Lower lobe of right lung (tissue), 2 donors: ENCODE measurements around the gene EXOC3. TPM values are rescaled to one million over a fixed set of nuclear protein-coding genes. Genes with fewer than 3 reads are reported as not detected.

ENCODE experiments used
- ATAC-seq, 2 donors: fragments of 200-7000 bp; cut with Tn5 transposase; one replicate each; pipeline ENCODE4 v1.9.1; 2020 to 2022; ENCODE audit warnings: mild to moderate bottlenecking in 2 of 2, moderate library complexity in 2 of 2
- DNase-seq: peaks from one replicate; pipeline ENCODE4 v3.0.0-alpha.2; 2020
- H3K27ac ChIP-seq: fragments of 200-600 bp; one replicate; pipeline ENCODE4 v1.8.0; 2022
- H3K27me3 ChIP-seq: fragments of 200-600 bp; one replicate; pipeline ENCODE4 v1.8.0; 2022; ENCODE audit warnings: low read depth
- H3K36me3 ChIP-seq: fragments of 200-600 bp; one replicate; pipeline ENCODE4 v1.8.0; 2022; ENCODE audit warnings: mild to moderate bottlenecking
- H3K4me1 ChIP-seq: fragments of 200-600 bp; one replicate; pipeline ENCODE4 v1.8.0; 2022
- H3K4me3 ChIP-seq: fragments of 200-600 bp; one replicate; pipeline ENCODE4 v1.8.0; 2022; ENCODE audit warnings: mild to moderate bottlenecking
- H3K9me3 ChIP-seq: fragments of 200-600 bp; one replicate; pipeline ENCODE4 v1.8.0; 2022
- intact Hi-C: fragments of 100-400 bp; cut with DNase I; formaldehyde crosslinking; loops from one replicate; pipeline ENCODE4 v1.11.0; 2022
- total RNA-seq: library from RNA; stranded (reverse); fragmentation: NEBNext Ultra II Directional; extraction: Animal tissue kit (Norgen Biotek cat#: 25700); gene quantifications from one replicate; pipeline ENCODE4 v1.2.1, GENCODE V29; 2021
- TF ChIP-seq, protein P1 (sequence below): fragments of 200-600 bp; IDR thresholded peaks from one replicate; pipeline ENCODE4 v1.8.0; 2022; ENCODE audit warnings: antibody characterized with exemption, mild to moderate bottlenecking
- donor health status: DM: no; HTN: yes; CAD: no; lungs with severe emphysema.

Gene EXOC3
- total RNA-seq, 1 donor from 2014 or later, result 58.9 TPM

DNA sequence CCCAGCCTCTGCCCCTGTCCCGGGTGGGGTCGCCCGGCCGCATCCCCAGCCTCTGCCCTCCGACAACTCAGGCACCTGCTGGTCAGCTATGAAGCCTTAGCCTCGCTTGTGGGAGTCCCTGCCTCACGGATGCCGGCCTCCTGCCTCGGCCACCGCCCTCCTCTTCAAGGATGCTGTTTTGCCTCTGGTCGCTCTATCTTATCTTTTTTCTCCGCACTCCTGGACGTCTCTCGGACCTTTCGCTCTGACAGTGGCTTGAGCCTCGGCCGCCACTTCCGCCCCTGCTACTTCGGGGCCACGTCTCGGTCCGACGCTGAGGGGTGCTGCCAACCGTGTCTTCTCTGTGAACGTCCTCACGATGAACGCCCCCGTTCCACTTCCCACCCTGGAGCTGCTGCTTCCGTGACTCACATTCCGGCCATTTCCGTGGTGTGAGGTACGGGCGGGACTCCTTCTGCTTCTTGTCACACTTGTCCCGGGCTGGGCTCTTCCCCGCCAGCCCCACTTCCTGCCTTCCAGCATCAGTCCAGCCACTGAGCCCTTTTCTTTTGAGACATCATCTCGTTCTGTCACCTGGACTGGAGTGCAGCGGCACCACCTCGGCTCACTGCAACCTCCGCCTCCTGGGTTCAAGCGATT lies 55.0 kb downstream of the EXOC3 start:
- H3K27me3 ChIP-seq, result peaks cover 52% of the 10 kb centered on the region
- no peaks in the 10 kb centered on the region for H3K9me3 ChIP-seq
- TF ChIP-seq, protein P1, sequence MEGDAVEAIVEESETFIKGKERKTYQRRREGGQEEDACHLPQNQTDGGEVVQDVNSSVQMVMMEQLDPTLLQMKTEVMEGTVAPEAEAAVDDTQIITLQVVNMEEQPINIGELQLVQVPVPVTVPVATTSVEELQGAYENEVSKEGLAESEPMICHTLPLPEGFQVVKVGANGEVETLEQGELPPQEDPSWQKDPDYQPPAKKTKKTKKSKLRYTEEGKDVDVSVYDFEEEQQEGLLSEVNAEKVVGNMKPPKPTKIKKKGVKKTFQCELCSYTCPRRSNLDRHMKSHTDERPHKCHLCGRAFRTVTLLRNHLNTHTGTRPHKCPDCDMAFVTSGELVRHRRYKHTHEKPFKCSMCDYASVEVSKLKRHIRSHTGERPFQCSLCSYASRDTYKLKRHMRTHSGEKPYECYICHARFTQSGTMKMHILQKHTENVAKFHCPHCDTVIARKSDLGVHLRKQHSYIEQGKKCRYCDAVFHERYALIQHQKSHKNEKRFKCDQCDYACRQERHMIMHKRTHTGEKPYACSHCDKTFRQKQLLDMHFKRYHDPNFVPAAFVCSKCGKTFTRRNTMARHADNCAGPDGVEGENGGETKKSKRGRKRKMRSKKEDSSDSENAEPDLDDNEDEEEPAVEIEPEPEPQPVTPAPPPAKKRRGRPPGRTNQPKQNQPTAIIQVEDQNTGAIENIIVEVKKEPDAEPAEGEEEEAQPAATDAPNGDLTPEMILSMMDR, result no peak
- H3K27ac ChIP-seq, result no peak overlapping the region
- H3K4me3 ChIP-seq, result no peak overlapping the region
- intact Hi-C loops, result no loop called here
- no peak for DNase-seq
- H3K36me3 ChIP-seq, result no peaks in the 10 kb centered on the region
- H3K4me1 ChIP-seq, result peaks cover 4% of the 10 kb centered on the region
- no peak for ATAC-seq

DNA sequence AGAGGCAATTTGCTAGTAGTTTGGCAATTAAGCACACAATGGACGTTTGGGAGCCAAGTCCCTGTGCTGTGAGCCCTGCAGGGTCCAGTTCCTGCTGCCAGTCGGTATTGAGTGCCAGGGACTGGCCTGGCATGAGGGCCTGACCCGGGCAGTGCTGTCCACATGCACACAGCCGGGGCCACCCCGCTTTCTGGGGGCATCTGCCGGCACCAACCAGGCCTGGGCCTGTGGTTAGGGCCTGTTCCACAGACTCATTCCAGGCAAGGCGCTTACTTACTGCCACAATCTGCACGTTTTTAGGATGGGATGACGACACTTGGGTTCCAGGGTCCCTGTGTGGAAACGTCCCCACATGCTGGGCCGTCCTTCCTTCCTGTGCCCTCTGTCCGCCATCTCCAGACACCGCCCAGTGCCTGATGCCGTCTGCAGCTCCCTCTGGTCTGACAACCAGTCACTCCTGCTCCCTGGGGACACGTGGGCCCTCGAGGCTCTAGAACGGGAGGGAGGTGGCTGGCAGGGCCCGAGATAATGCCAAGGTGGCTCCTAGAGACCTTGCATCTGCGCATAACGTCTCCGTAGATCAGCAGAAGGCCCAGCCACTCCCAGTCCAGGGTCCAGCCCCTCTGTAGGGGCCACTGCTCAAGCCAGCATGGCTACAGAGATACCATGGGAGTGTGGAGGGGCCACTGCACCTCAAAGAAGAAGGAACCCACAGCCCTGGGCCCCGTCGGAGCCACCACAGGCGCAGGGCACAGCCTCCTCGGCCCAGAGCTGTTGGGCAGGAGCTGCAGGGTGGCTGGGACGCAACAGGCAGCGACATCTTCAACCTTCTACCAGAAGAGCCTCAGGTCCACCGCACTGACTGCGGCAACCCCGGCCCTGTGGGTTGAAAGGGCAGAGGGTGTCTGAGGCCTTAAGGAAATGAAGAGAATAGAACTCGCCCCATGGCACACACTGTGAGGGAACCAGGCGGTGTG lies 56.5 kb downstream of the EXOC3 start:
- Histone ChIP-seq H3K27me3 (peaks cover 51% of the 10 kb centered on the region), H3K9me3 (no peaks in the 10 kb centered on the region)

DNA sequence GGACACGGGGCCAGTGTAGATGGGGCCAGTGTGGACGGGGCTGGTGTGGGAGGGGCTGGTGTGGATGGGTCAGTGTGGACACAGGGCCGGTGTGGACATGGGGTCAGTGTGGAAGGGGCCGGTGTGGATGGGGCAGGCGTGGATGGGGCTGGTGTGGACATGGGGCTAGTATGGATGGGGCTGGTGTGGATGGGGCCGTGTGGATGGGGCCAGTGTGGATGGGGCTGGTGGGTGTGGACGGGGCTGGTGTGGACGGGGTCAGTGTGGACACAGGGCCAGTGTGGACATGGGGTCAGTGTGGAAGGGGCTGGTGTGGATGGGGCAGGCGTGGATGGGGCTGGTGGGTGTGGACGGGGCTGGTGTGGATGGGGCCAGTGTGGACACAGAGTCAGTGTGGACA lies 57.5 kb downstream of the EXOC3 start:
- TF ChIP-seq, protein P1, result no peak
- Histone ChIP-seq H3K9me3 (no peaks in the 10 kb centered on the region), H3K27me3 (peaks cover 50% of the 10 kb centered on the region), H3K27ac (no peak overlapping the region), H3K4me3 (no peak overlapping the region), H3K4me1 (no peaks in the 10 kb centered on the region), H3K36me3 (no peaks in the 10 kb centered on the region)
- no peak for ATAC-seq
- no peak for DNase-seq
- intact Hi-C loops, result no loop called here

More for the DNA sequence above, 56.5 kb downstream of the EXOC3 start:
- no peak for ATAC-seq
- Histone ChIP-seq H3K36me3 (no peaks in the 10 kb centered on the region), H3K27ac (no peak overlapping the region), H3K4me3 (no peak overlapping the region), H3K4me1 (no peaks in the 10 kb centered on the region)
- intact Hi-C loops, result no loop called here
- no peak for DNase-seq
- TF ChIP-seq, protein P1, result no peak

DNA sequence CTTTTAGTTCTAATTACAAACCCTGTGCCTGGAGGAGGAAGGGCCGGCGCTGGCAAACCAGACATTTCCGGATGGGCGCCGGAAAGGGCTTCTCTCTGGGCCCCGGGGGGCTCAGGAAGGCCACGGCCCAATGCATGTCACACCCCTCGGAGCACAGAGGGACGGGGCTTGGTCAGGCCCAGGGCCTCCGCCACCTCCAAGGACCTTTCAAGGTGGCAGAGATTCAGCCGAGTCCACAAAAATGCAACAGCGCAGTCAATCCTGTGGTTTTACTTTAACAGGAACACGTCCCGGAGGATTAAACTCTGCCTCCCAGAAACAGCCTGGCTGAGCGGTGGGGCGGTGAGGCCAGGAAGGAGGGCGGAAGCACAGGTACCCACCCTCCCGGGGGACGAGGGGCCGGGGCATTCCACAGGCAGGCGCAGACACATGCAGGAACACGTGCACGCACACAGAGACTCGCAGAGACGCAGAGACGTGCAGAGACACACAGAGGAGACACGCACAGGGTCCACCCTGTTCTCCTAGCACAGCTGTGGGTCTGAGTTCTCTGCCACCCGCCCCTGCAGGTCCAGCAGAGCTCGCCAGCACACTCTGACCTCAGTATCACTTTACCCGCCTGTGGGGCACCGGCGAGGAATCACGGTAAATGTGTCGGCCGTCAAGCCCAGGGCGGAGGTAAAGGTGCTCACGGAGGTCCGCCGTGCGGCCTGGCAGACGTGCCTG lies 58.3 kb downstream of the EXOC3 start:
- H3K27ac ChIP-seq, result no peak overlapping the region
- ATAC-seq, result no peak
- DNase-seq, result no peak
- no peaks in the 10 kb centered on the region for H3K9me3 ChIP-seq
- no peaks in the 10 kb centered on the region for H3K4me1 ChIP-seq
- no peaks in the 10 kb centered on the region for H3K36me3 ChIP-seq
- peaks cover 51% of the 10 kb centered on the region for H3K27me3 ChIP-seq
- intact Hi-C loops, result no loop called here
- TF ChIP-seq, protein P1, result no peak
- no peak overlapping the region for H3K4me3 ChIP-seq

DNA sequence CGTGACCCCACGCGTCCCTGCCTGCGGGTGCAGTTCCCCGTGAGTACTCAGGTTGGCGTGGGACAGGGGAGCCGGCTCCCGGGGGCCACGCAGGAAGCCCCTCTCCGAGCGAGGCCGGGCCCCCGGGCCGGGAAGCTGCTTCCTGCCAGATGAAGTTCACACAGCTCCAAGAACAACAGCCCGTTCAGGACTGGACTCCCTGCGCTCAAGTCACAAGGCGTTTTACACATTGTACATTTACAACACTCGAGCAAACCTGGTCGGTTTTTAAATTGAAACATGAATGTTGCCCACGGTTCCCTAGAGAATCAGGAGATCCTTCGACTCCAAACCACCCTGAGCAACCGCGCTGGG lies 58.8 kb downstream of the EXOC3 start:
- no peaks in the 10 kb centered on the region for H3K9me3 ChIP-seq
- no peak for ATAC-seq
- no peak overlapping the region for H3K27ac ChIP-seq
- H3K27me3 ChIP-seq, result peaks cover 50% of the 10 kb centered on the region
- TF ChIP-seq, protein P1, result no peak
- DNase-seq, result no peak
- no peaks in the 10 kb centered on the region for H3K36me3 ChIP-seq
- intact Hi-C loops, result no loop called here
- no peak overlapping the region for H3K4me3 ChIP-seq
- no peaks in the 10 kb centered on the region for H3K4me1 ChIP-seq
